ENCODE data around the gene TMEM26. TPM values are rescaled to one million over a fixed set of nuclear protein-coding genes. Genes with fewer than 3 reads are reported as not detected.
A peak's percentile ranks its signal among the peaks of the same experiment; 100 is the strongest.

TMEM26 gene
- total and polyA plus RNA-seq, 9 of the 15 experiments (the other 6 are each of a cell fraction or from before 2014, with no cell fraction given), result not detected

- TF ChIP-seq FUS (optimal IDR thresholded peaks at IDR 0.05; ENCODE audit: low read depth, low read length), result no peak
- no peak for TF ChIP-seq SNIP1 (IDR thresholded peaks at IDR 0.05; ENCODE audit: low read depth)
- TF ChIP-seq RREB1 (CRISPR knock-in tag; IDR thresholded peaks at IDR 0.05), result peak; percentile 11; the same call in 1 of the 2 replicates
- no peak for TF ChIP-seq KDM2B (CRISPR knock-in tag; IDR thresholded peaks at IDR 0.05)
- TF ChIP-seq SMARCE1 (IDR thresholded peaks at IDR 0.05), result peak; percentile 24; the same call in 1 of the 2 replicates
- 0 out of 4 replicates have a peak, but pooled peaks of 1 of the 2 experiments have one; percentile 32 for TF ChIP-seq MAZ (CRISPR knock-in tag; conservative IDR thresholded peaks at IDR 0.05 in 1 of 2, IDR thresholded peaks at IDR 0.05 in 1 of 2)
- no peak for TF ChIP-seq MCM3 (IDR thresholded peaks at IDR 0.05)
- no peak for TF ChIP-seq TFE3 (CRISPR knock-in tag; IDR thresholded peaks at IDR 0.05)
- no peak for TF ChIP-seq ZNF407 (IDR thresholded peaks at IDR 0.05; ENCODE audit: low read depth)
- TF ChIP-seq DIDO1 (tag; IDR thresholded peaks at IDR 0.05; ENCODE audit: low read depth), result peak; percentile 60; the same call in 1 of the 2 replicates
- no peak for TF ChIP-seq KDM5B (IDR thresholded peaks at IDR 0.05; ENCODE audit: insufficient replicate concordance, low read depth, low read length)
- no peak for TF ChIP-seq RBM39 (optimal IDR thresholded peaks at IDR 0.05; ENCODE audit: low read depth, low read length)
- peak; percentile 72 for TF ChIP-seq ARID1B (IDR thresholded peaks at IDR 0.05)
- peak; percentile 69 for TF ChIP-seq CBFA2T2 (conservative IDR thresholded peaks at IDR 0.05)
These were observed 7.7 kb upstream of the TMEM26 start (continued) for GRCh38 chr10:61460835-61461234.
